ENCODE data around the gene ABCC11.
A peak's percentile ranks its signal among the peaks of the same experiment; 100 is the strongest.
"Not testable (repeated sequence)": the region's sequence is repeated elsewhere in the genome, so short reads cannot be mapped to it uniquely, and the experiment has no call there.

ABCC11 gene

DNA sequence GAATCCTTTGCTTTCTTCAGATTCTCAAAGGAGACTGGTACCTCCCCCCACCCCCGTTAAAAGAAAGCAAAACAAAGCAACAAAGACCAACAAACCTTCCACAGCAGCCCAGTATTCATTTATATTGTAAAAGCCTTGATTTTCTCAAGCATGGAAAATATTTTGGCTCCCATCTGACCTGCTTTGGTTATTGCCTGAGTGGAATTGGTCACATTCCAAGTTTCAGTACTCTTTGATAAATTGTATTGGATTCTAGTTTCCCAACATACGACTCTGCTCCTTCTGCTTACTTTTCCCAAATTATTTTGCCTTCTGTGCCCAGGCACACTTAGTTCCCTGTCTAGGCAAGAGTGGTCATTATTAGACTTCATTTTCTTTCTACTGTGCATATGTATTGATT, 1.3 kb downstream of the ABCC11 start:
- no peak for DNase-seq (ENCODE audit: low read depth)

GRCh38 chr16:48244863-48245195, 2.5 kb downstream of the ABCC11 start:
- DNase-seq (ENCODE audit: low read depth) = peak; percentile 6

GRCh38 chr16:48244080-48244862, 3.1 kb downstream of the ABCC11 start, which contains the start of gene LONP2:
LONP2 (plus strand) TSS chr16:48244300; CDS start chr16:48244389, 89 bp downstream.
- DNase-seq (ENCODE audit: low read depth) = peak; percentile 87

DNA sequence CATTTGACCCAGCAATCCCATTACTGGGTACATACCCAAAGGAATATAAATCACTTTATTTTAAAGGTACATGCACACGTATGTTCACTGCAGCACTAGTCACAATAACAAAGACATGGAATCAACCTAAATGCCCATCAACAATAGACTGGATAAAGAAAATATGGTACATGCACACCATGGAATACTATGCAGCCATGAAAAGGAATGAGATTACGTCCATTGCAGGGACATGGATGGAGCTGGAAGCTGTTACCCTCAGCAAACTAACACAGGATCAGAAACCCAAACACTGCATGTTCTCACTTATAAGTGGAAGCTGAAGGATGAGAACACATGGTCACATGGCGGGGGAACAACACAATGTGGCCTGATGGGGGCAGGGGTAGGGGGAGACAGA, 7.2 kb downstream of the ABCC11 start:
- not testable (repeated sequence) for DNase-seq (ENCODE audit: low read depth)

DNA sequence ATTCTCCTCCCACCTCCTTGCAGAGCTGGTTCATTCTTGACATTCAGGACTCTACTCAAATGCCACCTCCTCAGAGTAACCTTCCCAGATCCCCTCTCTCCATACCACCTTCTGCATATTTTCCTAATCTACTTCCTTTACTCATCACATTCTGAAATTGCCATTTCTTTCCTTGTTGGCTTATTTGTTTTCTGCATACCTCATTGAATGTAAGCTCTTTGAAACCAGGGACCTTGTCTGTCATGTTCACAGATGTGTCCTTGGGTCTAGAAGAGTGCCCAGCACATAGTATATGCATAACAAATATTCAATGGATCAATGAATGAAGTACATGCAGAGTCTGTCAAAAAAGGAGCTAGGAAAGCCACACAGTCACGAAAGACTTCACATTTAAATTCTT, 11.1 kb downstream of the ABCC11 start:
- no peak for DNase-seq (ENCODE audit: low read depth)

GRCh38 chr16:48235556-48236136, 11.7 kb downstream of the ABCC11 start:
- no peak for DNase-seq (ENCODE audit: low read depth)

GRCh38 chr16:48235058-48235555, 12.2 kb downstream of the ABCC11 start:
- no peak for DNase-seq (ENCODE audit: low read depth)

DNA sequence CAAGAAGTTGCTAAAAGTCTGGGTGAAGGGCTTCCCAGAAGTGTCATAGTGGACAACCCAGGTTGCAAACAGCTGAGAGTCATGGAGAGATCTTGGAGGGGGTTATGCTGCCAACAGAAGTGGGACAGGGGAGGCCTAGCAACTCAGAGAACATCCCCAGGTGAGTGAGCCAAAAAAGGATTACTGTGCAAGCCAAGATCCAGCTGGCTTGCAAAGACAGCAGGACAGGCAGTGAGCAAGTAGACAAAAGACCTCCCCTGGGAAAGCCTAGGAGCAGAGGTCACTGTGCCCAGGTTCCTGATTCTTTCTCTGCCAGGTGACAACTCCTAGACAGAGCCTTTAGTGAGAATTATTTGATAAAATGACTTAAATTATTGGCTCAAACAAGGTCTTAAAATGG, 12.7 kb downstream of the ABCC11 start:
- DNase-seq (ENCODE audit: low read depth) = no peak

- DNase-seq (ENCODE audit: low read depth) = no peak
Observed at GRCh38 chr16:48232493-48233040, 14.8 kb downstream of the ABCC11 start.

- DNase-seq (ENCODE audit: low read depth) = peak; percentile 38
Observed at GRCh38 chr16:48231727-48232492, 15.4 kb downstream of the ABCC11 start.

DNA sequence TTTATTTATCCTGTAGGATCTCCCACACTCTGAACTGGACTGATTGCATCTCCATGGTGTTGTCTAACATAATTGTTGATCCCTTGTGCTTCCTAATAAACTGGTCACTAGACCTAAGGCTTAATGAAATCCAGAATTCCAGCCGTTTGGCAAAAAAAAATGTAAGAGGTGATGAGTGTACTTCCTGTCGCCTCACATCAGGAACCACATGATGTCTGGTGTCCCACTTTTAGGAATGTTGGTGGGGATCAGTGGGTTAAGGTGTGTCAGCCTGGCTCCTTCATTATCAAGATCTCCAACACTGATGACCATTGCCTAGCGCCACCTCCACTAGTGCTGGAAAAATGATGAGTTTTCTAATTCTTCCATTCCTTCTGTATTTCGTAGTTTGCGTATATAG, 21.9 kb downstream of the ABCC11 start:
- DNase-seq (ENCODE audit: low read depth) = peak; percentile 25

DNA sequence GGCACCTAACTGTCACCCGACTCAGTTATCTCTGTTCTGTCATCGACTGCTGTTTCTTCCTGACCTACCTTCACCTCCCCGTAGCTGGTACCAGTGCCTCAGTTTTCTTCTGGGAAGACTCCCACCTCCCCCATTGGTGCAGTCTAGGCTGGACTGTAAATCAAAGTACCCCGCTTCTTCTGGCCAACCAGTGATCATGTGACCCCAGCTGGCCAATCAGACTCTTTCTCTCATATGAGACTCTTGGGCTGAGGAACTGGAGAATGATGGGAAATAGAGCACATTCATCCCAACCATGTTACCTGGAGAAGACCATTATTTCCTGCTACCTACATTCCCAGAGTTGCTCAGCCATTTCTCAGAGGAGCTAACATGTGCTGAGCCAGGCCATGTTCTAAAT, 23.8 kb downstream of the ABCC11 start:
- DNase-seq (ENCODE audit: low read depth) = no peak

DNA sequence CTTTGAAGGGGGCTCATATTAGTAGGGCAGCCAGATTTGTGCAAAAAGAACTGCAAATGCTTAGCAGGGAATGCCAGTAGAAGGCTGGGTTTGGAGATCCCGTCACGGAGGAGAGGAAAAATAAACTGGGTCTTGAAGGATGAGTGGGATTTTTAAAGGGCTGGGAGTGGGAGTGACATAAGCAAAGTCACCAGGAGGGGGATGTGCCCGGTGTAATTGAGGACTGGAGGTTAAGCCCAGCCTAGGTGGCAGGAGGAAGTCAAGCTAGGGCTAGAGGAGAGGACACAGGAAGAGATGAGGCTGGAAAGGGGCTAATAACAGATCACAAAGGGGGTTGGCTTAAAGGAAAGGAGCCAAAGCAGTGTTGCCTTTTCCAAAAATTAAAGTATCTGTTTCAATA, 26.4 kb downstream of the ABCC11 start:
- no peak for DNase-seq (ENCODE audit: low read depth)

DNA sequence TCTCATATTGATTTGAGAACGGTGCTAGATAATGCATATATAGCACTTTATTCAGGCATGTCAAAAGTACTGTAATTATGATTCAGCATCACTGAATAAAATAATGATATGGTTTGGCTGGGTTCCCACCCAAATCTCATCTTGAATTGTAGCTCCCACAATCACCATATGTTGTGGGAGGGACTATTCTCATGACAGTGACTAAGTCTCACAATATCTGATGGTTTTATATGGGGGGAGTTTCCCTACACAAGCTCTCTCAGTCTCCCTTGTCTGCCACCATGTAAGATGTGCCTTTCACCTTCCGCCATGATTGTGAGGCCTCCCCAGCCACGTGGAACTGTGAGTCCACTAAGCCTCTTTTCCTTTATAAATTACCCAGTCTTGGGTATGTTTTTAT, 28.9 kb downstream of the ABCC11 start:
- no peak for DNase-seq (ENCODE audit: low read depth)

- no peak for DNase-seq (ENCODE audit: low read depth)
Observed at GRCh38 chr16:48217708-48218107, 29.6 kb downstream of the ABCC11 start.

DNA sequence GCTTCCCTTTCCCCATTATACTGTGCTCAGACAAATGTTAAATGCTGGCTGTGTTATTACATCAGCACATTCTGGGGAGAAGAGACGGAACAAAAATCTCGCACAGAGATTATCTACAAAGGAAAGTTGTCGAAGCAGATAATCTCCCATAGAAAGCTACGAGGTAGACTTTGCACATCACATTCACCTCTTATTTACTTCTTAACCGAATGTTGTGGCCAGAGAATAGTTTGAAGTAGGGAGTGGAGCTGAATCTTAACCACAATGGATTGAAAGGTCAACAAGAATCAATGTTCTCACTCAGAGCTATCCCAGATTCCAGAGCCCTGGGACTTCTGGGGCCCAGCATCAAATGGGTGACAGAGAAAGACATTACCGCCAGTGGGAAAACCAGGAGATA, 31.6 kb downstream of the ABCC11 start:
- DNase-seq (ENCODE audit: low read depth) = no peak

- DNase-seq (ENCODE audit: low read depth) = no peak
Observed at GRCh38 chr16:48212033-48212432, 35.3 kb downstream of the ABCC11 start.

GRCh38 chr16:48210747-48211146, 36.6 kb downstream of the ABCC11 start:
- DNase-seq (ENCODE audit: low read depth) = no peak

DNA sequence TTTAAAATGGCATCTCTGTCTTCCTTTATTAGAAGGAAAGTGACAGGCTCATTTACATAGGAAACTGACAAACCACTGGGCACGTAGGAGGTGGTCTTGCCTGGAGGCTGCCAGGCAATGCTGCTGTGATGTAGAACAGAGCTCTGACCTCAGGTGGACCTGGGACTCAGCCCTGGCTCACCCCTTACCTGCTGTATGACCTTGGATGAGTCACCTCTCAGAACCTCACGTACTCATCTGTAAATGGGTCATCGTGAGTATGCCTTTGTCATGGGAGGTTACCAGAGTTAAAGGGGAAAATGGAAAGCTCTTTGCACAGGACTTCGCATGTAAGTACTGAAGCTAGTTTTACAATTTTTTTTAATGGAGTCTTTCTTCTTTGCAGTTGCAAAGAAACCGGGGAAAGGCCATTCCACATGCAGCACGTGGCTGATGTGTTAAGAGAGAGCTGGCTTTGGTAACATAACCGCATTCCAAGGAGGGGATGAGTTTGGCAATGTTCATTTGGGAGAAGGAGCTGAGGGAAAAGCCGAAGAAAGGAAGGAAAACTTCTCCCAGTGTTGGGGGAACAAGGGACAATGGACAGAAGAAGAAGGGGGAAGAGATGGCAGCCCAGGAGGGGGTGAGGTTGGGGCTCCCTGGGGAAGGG, 40.6 kb downstream of the ABCC11 start:
- peak; percentile 7 for DNase-seq (ENCODE audit: low read depth)

DNA sequence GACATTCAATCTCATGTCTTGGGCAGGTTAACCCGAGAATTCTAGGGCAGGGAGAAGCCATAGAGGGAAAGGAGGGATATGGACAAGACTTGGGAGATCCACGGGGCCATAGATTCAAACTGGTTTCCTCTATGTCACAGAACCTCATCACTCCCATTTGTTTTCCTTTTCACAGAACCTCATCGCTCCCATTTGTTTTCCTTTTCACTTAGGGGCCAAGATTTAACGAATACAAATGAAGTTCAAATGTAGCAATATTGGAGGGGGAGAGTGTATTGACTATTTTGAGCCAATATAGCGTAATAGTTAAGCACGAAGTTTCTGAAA, 42.6 kb downstream of the ABCC11 start:
- no peak for DNase-seq (ENCODE audit: low read depth)

- no peak for DNase-seq (ENCODE audit: low read depth)
Observed at GRCh38 chr16:48203974-48204824, 43.1 kb downstream of the ABCC11 start.
